NCI-H187 (cell line): ENCODE data around the gene SPATA13.
A peak's percentile ranks its signal among the peaks of the same experiment; 100 is the strongest.

Source experiments
- DNase-seq, 2 experiments: peaks; one replicate each; lab custom pipeline; 2025; lab: John Stamatoyannopoulos, UW

The SPATA13 gene

DNA sequence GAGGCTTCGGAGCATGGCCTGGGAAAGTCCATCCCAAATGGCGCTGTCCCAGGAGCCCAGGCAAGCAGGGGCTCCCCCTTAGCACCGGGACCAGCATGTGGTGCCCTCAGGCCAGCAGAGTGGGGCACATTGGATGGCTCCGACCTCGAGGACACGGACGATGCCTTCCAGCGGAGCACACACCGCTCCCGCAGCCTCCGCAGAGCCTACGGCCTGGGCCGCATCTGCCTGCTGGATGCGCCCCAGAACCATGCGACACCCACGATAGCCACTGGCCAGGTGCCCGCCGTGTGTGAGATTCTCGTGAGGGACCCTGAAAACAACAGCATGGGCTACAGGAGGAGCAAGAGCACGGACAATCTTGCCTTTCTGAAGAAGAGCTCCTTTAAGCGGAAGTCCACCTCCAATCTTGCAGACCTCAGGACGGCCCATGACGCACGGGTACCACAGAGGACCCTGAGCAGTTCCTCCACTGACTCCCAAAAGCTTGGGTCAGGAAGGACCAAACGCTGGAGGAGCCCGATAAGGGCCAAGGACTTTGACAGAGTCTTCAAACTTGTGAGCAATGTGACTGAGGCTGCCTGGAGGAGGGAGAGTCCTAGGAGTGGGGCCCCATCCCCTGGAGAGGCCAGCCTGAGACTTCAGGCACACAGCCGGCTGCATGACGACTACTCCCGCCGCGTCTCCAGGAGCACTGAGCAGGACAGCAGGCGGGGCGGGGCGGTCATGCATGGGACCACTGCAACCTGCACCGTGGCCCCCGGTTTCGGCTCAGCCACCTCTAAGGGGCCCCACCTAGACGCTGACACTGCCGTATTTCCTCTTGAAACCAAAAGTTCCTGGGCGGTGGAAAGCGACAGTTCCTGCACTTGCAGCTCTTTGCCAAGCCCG lies 63.1 kb downstream of the SPATA13 start:
- no peak for DNase-seq

- DNase-seq: no peak
Measured at GRCh38 chr13:24224232-24224680, 63.7 kb downstream of the SPATA13 start.

GRCh38 chr13:24225062-24225461 lies 64.5 kb downstream of the SPATA13 start:
- no peak for DNase-seq

DNA sequence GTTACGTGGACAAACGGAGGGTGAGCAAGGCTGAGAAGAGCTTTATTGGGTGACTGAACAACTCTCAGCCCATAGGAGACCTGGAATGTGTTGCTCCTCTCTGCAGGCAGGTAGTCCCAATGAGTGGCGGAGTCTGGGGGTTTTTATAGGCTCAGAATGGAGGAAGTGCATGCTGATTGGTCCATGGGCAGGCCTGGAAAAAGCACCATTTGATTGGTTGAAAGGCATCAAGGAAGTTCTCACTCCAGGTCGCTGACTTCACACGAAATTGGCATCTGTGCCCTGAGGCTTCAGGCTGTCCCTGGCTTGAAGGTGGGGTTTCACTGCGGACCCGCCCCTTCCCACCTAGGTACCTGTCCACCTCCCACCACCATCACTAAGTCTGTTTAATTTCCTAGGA lies 65.4 kb downstream of the SPATA13 start:
- no peak for DNase-seq

DNA sequence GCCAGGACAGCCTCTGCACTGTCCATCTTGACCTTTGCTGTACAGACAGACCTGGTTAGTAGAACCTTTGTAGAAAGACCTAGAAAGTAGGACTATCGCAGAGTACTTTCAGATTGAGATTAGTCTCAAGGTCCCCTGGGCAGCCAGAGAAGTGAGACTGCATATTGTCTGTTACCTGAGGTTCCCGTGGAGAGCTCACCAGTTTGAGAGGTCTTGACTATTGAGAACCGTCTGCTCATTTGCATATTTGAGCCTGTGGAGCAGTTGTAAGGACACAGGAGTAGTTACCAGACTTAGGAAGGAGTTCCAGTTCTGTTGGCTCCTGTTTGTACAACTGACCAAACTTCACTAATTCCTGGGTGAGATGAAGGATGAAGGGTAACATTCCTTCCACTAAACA lies 66.2 kb downstream of the SPATA13 start:
- DNase-seq: no peak

- peak in 1 of 2 experiments; percentile 3 for DNase-seq
Measured at GRCh38 chr13:24228852-24229458, 68.4 kb downstream of the SPATA13 start.

GRCh38 chr13:24230428-24231072 lies 70.0 kb downstream of the SPATA13 start:
- no peak for DNase-seq

- no peak for DNase-seq
Measured at GRCh38 chr13:24231377-24231776, 70.9 kb downstream of the SPATA13 start.

GRCh38 chr13:24232037-24232436 lies 71.5 kb downstream of the SPATA13 start:
- no peak for DNase-seq

- DNase-seq: no peak
Measured at GRCh38 chr13:24232474-24232873, 72.0 kb downstream of the SPATA13 start.

DNA sequence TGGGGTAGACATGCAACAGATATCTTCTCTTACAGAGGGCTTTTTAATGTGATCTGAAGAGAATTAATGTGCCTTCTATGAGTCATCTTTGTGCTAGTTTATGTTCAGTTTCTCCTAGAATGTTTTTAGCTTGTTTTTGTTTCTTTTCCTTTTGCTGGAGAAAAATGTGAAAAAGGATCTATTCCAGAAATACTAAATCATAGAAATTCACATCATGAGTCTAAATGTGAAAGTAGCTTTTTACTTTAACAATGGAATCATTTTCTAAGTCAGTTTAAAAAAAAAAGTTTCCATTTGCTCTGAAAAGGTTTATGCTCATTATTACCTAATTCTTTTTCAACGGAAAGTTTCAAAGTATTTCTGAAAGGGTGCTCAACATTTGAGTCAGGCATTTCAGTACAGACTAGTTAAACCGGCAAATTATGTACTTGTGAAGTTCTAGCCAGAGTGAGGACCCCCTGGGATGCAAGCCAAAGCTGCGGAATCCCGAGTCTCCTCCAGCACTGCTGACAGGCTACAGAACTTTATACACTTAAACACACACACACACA lies 72.9 kb downstream of the SPATA13 start:
- DNase-seq: no peak

GRCh38 chr13:24234200-24234915 lies 73.8 kb downstream of the SPATA13 start:
- no peak for DNase-seq

GRCh38 chr13:24237356-24237755 lies 76.8 kb downstream of the SPATA13 start:
- DNase-seq: no peak

- DNase-seq: no peak
Measured at GRCh38 chr13:24241336-24241735, 80.8 kb downstream of the SPATA13 start.

- no peak for DNase-seq
Measured at GRCh38 chr13:24242100-24242499, 81.6 kb downstream of the SPATA13 start.

DNA sequence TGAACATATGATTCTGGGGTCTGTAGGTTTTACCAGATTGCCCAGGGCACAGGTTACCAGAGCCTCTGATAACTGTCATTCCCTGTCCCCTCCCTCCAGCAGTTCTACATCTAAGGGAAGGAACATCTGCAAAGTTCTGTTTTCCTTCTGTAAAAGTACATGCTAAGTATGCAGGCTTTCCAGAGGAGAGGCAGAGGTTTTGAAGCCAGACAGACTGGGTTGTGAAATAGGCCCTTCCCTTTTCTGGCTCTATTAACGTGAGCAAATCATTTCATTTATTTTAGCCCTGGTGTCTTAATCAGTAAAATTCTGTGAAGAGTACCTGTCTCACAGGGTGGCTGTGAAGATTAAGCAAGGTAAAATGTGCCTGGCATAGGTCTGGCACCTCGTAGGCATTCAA lies 82.8 kb downstream of the SPATA13 start:
- no peak for DNase-seq

DNA sequence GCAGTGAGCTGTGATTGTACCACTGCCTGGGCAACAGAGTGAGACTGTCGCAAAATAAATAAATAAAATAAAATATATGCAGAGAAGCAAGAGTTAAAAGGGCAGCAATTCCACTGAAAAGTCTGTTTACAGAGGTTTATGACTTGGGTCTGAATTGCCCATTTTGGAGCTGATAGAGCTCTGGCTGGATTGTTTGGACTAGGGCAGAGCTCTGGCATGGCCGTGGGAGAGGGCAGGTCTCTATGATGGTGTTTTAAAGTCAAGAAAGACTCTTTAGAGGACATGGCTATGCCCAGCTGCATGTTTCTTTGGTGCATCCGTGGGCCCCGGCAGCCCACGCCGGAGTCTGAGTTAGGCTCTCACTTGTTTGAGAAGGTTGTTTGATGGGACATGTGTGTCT lies 84.3 kb downstream of the SPATA13 start:
- DNase-seq: no peak

DNA sequence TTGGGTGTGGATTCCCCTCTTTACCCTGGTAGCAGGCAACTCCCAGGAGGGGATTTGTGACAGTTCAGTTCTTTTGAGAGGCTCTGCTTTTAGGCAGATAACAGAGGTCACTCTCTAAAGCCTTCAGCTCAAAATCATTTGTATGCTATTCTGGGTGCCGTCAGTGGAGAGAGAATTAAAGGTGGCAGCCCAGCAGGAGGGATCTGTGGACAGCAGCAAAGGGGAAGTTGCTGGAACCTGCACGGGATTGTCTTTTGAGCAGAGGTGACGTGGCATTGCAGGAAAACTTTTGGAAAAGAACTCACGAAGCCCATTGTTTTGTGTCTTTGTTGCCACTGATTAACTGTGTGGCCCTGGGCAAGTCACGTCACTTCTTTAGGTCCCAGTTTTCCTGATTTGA lies 86.5 kb downstream of the SPATA13 start:
- DNase-seq: no peak

DNA sequence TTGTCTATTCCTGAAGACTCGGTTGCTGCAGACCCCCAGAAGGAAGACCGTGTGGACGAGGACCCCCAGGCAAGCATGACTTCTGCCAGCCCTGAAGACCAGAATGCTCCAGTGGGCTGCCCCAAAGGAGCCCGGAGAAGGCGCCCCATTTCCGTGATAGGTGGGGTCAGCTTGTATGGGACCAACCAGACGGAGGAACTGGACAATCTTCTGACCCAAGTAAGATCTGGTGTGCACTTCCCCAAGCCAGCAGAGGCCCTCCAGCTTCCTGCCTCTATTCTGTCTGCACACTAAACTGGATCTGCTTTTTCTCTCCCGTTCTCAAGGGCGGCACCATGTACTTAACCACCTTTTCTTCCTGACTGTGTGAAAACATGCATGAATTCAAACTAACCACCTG lies 89.1 kb downstream of the SPATA13 start:
- DNase-seq: no peak

DNA sequence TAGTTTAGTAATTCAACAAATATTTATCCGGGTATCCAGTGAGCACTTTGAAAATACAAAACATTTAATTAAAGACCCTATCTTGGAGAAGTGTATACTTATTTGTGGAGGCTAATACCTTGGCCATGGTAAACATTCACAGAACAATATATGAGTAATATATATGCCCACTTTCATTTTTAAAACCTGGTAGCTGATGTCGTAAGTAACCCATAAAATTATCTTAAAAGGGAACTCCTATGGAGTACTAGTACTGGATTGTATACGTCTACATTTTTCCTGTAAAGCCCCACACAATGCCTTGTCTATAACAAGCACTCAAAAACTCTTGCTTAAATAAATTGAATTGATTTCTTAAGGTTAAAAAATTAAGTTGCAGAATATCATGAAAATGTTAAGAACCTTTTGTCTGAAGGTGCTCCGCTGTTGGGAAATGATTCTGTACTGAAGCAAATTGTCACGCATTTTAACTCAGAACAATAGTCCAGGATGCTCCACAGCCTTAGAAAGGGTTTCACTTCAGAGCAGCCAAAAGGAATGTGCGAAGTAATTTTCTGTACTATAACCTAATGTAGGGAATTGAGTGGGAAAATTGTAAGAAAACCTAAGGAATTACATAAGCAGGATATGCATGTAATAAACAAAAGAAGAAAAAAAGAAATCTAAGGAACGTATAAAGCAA lies 90.0 kb downstream of the SPATA13 start:
- DNase-seq: no peak

GRCh38 chr13:24251525-24251924 lies 91.0 kb downstream of the SPATA13 start:
- no peak for DNase-seq
